ENCODE data around the gene CACNB4.

DNA sequence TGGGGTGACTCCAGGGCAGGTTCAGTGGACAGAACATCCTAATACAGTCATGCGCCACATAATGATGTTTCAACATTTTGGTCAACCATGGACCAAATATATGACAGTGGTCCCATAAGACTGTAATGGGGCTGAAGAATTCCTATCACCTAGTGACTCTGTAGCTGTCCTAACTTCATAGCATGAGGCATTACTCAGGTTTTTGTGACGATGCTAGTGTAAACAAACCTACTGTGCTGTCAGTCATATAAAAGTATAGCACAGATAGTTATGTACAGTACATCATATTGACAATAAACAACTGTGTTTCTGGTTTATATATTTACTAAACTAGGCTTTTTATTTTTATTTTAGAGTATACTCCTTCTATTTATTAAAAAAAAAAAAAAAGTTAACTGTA is 87.1 kb downstream of the CACNB4 start:
- TF ChIP-seq EZH2 (IDR thresholded peaks at IDR 0.05; ENCODE audit: low read length, unreplicated experiment) (no peak), EZH2phosphoT487 (IDR thresholded peaks at IDR 0.05; ENCODE audit: borderline replicate concordance, low read length) (no peak)
- TF ChIP-seq, protein P1, sequence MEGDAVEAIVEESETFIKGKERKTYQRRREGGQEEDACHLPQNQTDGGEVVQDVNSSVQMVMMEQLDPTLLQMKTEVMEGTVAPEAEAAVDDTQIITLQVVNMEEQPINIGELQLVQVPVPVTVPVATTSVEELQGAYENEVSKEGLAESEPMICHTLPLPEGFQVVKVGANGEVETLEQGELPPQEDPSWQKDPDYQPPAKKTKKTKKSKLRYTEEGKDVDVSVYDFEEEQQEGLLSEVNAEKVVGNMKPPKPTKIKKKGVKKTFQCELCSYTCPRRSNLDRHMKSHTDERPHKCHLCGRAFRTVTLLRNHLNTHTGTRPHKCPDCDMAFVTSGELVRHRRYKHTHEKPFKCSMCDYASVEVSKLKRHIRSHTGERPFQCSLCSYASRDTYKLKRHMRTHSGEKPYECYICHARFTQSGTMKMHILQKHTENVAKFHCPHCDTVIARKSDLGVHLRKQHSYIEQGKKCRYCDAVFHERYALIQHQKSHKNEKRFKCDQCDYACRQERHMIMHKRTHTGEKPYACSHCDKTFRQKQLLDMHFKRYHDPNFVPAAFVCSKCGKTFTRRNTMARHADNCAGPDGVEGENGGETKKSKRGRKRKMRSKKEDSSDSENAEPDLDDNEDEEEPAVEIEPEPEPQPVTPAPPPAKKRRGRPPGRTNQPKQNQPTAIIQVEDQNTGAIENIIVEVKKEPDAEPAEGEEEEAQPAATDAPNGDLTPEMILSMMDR (conservative IDR thresholded peaks at IDR 0.05; ENCODE audit: low read depth, low read length): no peak

Measured in PC-3 (cell line).